Endothelial cell of umbilical vein (primary cell): ENCODE results near the gene C2CD4B. TPM values are rescaled to one million over a fixed set of nuclear protein-coding genes. Genes with fewer than 3 reads are reported as not detected.

Source experiments
- BruUV-seq: library from RNA; stranded (reverse); fragments of 400-500 nt; replicated peaks from 2 replicates; lab custom pipeline; 2021; lab: Mats Ljungman, UMichigan
- CTCF ChIA-PET: fragments of 300-600, 350-600 bp; sonication (Branson Sonifier 250); formaldehyde crosslinking; loops from one replicate; lab custom pipeline; 2021; ENCODE audit warnings: antibody characterized with exemption, inconsistent platforms; lab: Charles Lee
- POLR2A ChIA-PET: fragments of 300-600, 350-600 bp; sonication (Branson Sonifier 250); formaldehyde crosslinking; loops from one replicate; lab custom pipeline; 2021; ENCODE audit warnings: antibody characterized with exemption, inconsistent platforms; lab: Charles Lee
- DNase-seq: peaks from one replicate; pipeline ENCODE4 v3.0.0-alpha.2; 2011; ENCODE audit warnings: low read depth, low spot score
- FAIRE-seq: peaks from 2 replicates; lab custom pipeline; 2011; peaks lifted over from hg19 to GRCh38; lab: Jason Lieb, UNC
- H2AFZ ChIP-seq: 2 replicates; pipeline ENCODE4 v1.6.0; 2012; ENCODE audit warnings: low read depth, low read length, control low read depth, inconsistent platforms
- H3K27ac ChIP-seq: 2 replicates; pipeline ENCODE4 v1.5.1; 2011; ENCODE audit warnings: low read depth, mild to moderate bottlenecking, control low read depth, low read length, moderate library complexity; ENCODE audit not compliant: insufficient read depth
- H3K27me3 ChIP-seq, 2 experiments: 2 replicates each; pipeline versions ENCODE4 v1.6.0 to v1.6.1; 2011; ENCODE audit warnings: low read length in 2 of 2, mixed read lengths in 1 of 2; ENCODE audit not compliant: control insufficient read depth in 2 of 2, insufficient read depth in 2 of 2
- H3K36me3 ChIP-seq, 2 experiments: 2 replicates in 1 of 2; 3 replicates in 1 of 2; pipeline ENCODE4 v1.5.1; 2011; ENCODE audit warnings: low read length in 2 of 2, mild to moderate bottlenecking in 1 of 2, moderate library complexity in 1 of 2; ENCODE audit not compliant: control insufficient read depth in 2 of 2, insufficient read depth in 2 of 2; ENCODE audit errors: extremely low read depth in 1 of 2
- H3K4me1 ChIP-seq: 3 replicates; pipeline ENCODE4 v1.5.1; 2011; ENCODE audit warnings: mild to moderate bottlenecking, low read length; ENCODE audit not compliant: control insufficient read depth, insufficient read depth; ENCODE audit errors: extremely low read depth
- H3K4me2 ChIP-seq: 2 replicates; pipeline ENCODE4 v1.6.1; 2011; ENCODE audit warnings: low read length, control low read depth, mixed read lengths; ENCODE audit not compliant: insufficient read depth
- H3K4me3 ChIP-seq, 3 experiments: fragments of 200-600 bp in 1 of 3; sonication (generic), shearing (Covaris generic) in 1 of 3; replicated peaks in 1 of 3; 2 replicates each; pipeline ENCODE4 v1.5.1; 2011 to 2016; ENCODE audit warnings: control low read depth in 3 of 3, low read length in 3 of 3, mild to moderate bottlenecking in 2 of 3, inconsistent platforms in 1 of 3, low read depth in 1 of 3, moderate library complexity in 1 of 3; ENCODE audit not compliant: insufficient read depth in 1 of 3
- H3K79me2 ChIP-seq: 2 replicates; pipeline ENCODE4 v1.6.0; 2012; ENCODE audit warnings: low read length, inconsistent platforms; ENCODE audit not compliant: control insufficient read depth, insufficient read depth
- H3K9ac ChIP-seq: replicated peaks from 2 replicates; pipeline ENCODE3; 2011; ENCODE audit warnings: low read length, control low read depth; ENCODE audit not compliant: insufficient read depth; ENCODE audit errors: extremely low read depth
- H3K9me1 ChIP-seq: replicated peaks from 3 replicates; pipeline ENCODE4 v1.6.0; 2011; ENCODE audit warnings: mild to moderate bottlenecking, low read length; ENCODE audit not compliant: control insufficient read depth, insufficient read depth; ENCODE audit errors: extremely low read depth
- H3K9me3 ChIP-seq: replicated peaks from 2 replicates; pipeline ENCODE4 v1.5.1; 2012; ENCODE audit warnings: low read length, inconsistent platforms; ENCODE audit not compliant: control insufficient read depth, insufficient read depth
- H4K20me1 ChIP-seq: replicated peaks from 2 replicates; pipeline ENCODE3; 2011; ENCODE audit warnings: mild to moderate bottlenecking, low read length; ENCODE audit not compliant: control insufficient read depth, insufficient read depth; ENCODE audit errors: extremely low read depth
- CTCF ChIP-seq, 2 donors: IDR thresholded peaks; 1 replicate in 1 of 2; 2 replicates in 1 of 2; pipeline ENCODE4 v1.5.1; 2011; ENCODE audit warnings: low read length in 2 of 2, mild to moderate bottlenecking in 2 of 2, moderate library complexity in 2 of 2, control low read depth in 1 of 2, inconsistent platforms in 1 of 2, low read depth in 1 of 2; ENCODE audit not compliant: insufficient read depth in 1 of 2; ENCODE audit errors: extremely low read depth in 1 of 2
- MAX ChIP-seq: IDR thresholded peaks from 2 replicates; pipeline ENCODE4 v1.6.1; 2011; ENCODE audit not compliant: insufficient read depth, insufficient read length
- MYC ChIP-seq: IDR thresholded peaks from one replicate; pipeline ENCODE4 v1.6.1; 2011; ENCODE audit warnings: mild to moderate bottlenecking, low read depth, low read length
- POLR2AphosphoS5 ChIP-seq: IDR thresholded peaks from 2 replicates; pipeline ENCODE4 v1.6.1; 2012; ENCODE audit warnings: low read depth, mild to moderate bottlenecking, control low read depth, low read length, moderate library complexity; ENCODE audit not compliant: insufficient read depth
- dilution Hi-C: fragments of 300-500 bp; cut with MboI; formaldehyde crosslinking; loops from one replicate; pipeline ENCODE4 v1.15.0; 2019; ENCODE audit warnings: low sequenced_read_pairs; ENCODE audit not compliant: extremely low pct_ligation_motif_present
- intact Hi-C: fragments of 100-400 bp; cut with micrococcal nuclease; formaldehyde crosslinking; loops from one replicate; pipeline ENCODE4 v1.10.0; 2022
- polyA plus RNA-seq, 4 experiments: library from polyadenylated mRNA; depleted of rRNA in 3 of 4; stranded (reverse) in 3 of 4; unstranded in 1 of 4; fragments of >200 nt; gene quantifications; 2 replicates each; pipeline versions ENCODE4 v1.2.1 to v1.2.3, GENCODE V29; 2011 to 2012; ENCODE audit warnings: missing spikeins in 1 of 4
- total RNA-seq: library from RNA; stranded (reverse); gene quantifications from 2 replicates; pipeline ENCODE4 v1.2.3, GENCODE V29; 2021

Gene C2CD4B
- total and polyA plus RNA-seq, 2 donors (not counting 3 experiments of a cell fraction or from before 2014, with no cell fraction given), result 28.4 to 31.7 TPM

- no TSS peak for BruUV-seq
- POLR2A ChIA-PET, result interaction anchor here (0.6 kb wide), 1 partner anchor 12 kb away, joined by 3 read pairs; no protein-coding TSS in a partner anchor
- FAIRE-seq, result no peak
Observed at GRCh38 chr15:62153228-62153627, 11.9 kb downstream of the C2CD4B start.

More at GRCh38 chr15:62153228-62153627, 11.9 kb downstream of the C2CD4B start:
- DNase-seq, result no peak
- no peaks in the 10 kb centered on the region for H3K79me2 ChIP-seq
- CTCF ChIA-PET, result interaction anchor here (1.4 kb wide), 2 partner anchors 12 to 101 kb away, joined by 4 to 6 read pairs; partner anchors contain the start of gene C2CD4B
- TF ChIP-seq MYC (no peak), CTCF (IDR thresholded peaks at IDR 0.05; ENCODE audit: extremely low read depth in 1 of 2, insufficient read depth in 1 of 2, low read depth in 1 of 2, low read length in 2 of 2) (no peak), POLR2AphosphoS5 (no peak), MAX (no peak)
- H3K4me2 ChIP-seq, result no peak overlapping the region
- H2AFZ ChIP-seq, result no peak overlapping the region
- H3K27me3 ChIP-seq, result no peaks in the 10 kb centered on the region
- intact Hi-C loops, result no loop called here
- H3K36me3 ChIP-seq, result no peaks in the 10 kb centered on the region
- H3K9ac ChIP-seq, result no peak overlapping the region
- H3K27ac ChIP-seq, result no peak overlapping the region
- no peaks in the 10 kb centered on the region for H3K9me1 ChIP-seq
- no peak overlapping the region for H3K4me3 ChIP-seq
- H4K20me1 ChIP-seq, result no peaks in the 10 kb centered on the region
- dilution Hi-C loops, result no loop called here
- no peaks in the 10 kb centered on the region for H3K9me3 ChIP-seq
- peaks cover 3% of the 10 kb centered on the region for H3K4me1 ChIP-seq
